Measurements from ENCODE around the gene ADCY4. TPM values are rescaled to one million over a fixed set of nuclear protein-coding genes. Genes with fewer than 3 reads are reported as not detected.

Gene ADCY4
- total and polyA plus RNA-seq, 2 of the 13 experiments (the other 11 are each of a cell fraction or from before 2014, with no cell fraction given), result 0.03 TPM; not detected in 1

DNA sequence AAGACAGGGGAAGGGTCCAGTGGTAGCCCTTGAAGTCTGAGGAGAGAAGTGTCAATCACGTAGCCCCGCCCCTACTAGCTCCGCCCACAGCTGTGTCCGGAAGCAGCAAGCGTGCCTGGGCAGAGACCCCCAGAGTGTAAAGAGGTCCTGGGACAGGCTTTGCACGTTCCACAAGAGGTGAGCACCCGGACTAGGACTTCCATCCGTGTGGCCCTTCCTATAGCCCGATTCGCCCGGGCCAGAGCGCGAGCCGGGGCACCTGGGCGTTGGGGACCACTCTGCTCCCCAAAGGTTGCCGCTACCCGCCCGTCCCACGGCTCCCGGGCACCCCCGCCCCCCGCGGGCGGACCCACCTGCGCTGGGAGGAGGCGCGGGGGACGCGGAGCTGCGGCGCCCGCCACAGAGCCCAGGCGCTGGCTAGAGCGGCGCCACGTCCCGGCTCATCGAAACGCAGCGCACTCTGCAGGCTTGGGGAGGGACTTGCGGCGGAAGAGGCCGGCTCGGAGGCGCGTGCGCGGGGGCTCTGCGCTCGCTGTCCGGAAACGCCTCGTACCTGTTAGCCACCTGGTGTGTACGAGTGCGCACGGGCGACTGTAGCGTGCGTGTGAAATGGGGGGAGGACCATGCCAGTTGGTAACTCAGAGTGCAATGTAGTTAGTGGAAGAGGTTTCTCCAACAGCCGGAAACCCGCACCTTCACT, 63.6 kb downstream of the ADCY4 start, which contains the start of gene RABGGTA (continued):
- TF ChIP-seq SMARCC2 (IDR thresholded peaks at IDR 0.05), result no peak
- TF ChIP-seq NCOA2 (CRISPR knock-in tag; IDR thresholded peaks at IDR 0.05), result peak; percentile 77
- TF ChIP-seq ZBTB49 (CRISPR knock-in tag; IDR thresholded peaks at IDR 0.05; ENCODE audit: borderline replicate concordance), result peak; percentile 52
- peak; percentile 94 for TF ChIP-seq KDM5A (IDR thresholded peaks at IDR 0.05; ENCODE audit: borderline replicate concordance, low read length)
- TF ChIP-seq AGO1 (IDR thresholded peaks at IDR 0.05; ENCODE audit: low read depth, low read length, poor library complexity, severe bottlenecking), result peak; percentile 84
- peak; percentile 99 for TF ChIP-seq PHF20 (CRISPR knock-in tag; IDR thresholded peaks at IDR 0.05)
- no peak; the same call in 1 of the 2 replicates for TF ChIP-seq AKNA (CRISPR knock-in tag; IDR thresholded peaks at IDR 0.05; ENCODE audit: borderline replicate concordance)
- no peak for TF ChIP-seq CHD4 (IDR thresholded peaks at IDR 0.05; ENCODE audit: borderline replicate concordance, low read length)
- peak; percentile 98 for TF ChIP-seq ZNF790 (CRISPR knock-in tag; IDR thresholded peaks at IDR 0.05; ENCODE audit: borderline replicate concordance)
- peak; percentile 95 for TF ChIP-seq ZNF251 (CRISPR knock-in tag; IDR thresholded peaks at IDR 0.05)
- TF ChIP-seq, protein P1, sequence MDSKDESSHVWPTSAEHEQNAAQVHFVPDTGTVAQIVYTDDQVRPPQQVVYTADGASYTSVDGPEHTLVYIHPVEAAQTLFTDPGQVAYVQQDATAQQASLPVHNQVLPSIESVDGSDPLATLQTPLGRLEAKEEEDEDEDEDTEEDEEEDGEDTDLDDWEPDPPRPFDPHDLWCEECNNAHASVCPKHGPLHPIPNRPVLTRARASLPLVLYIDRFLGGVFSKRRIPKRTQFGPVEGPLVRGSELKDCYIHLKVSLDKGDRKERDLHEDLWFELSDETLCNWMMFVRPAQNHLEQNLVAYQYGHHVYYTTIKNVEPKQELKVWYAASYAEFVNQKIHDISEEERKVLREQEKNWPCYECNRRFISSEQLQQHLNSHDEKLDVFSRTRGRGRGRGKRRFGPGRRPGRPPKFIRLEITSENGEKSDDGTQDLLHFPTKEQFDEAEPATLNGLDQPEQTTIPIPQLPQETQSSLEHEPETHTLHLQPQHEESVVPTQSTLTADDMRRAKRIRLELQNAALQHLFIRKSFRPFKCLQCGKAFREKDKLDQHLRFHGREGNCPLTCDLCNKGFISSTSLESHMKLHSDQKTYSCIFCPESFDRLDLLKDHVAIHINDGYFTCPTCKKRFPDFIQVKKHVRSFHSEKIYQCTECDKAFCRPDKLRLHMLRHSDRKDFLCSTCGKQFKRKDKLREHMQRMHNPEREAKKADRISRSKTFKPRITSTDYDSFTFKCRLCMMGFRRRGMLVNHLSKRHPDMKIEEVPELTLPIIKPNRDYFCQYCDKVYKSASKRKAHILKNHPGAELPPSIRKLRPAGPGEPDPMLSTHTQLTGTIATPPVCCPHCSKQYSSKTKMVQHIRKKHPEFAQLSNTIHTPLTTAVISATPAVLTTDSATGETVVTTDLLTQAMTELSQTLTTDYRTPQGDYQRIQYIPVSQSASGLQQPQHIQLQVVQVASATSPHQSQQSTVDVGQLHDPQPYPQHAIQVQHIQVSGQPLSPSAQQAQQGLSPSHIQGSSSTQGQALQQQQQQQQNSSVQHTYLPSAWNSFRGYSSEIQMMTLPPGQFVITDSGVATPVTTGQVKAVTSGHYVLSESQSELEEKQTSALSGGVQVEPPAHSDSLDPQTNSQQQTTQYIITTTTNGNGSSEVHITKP (CRISPR knock-in tag; IDR thresholded peaks at IDR 0.05; ENCODE audit: low read depth), result peak; percentile 93
- peak; percentile 98 for TF ChIP-seq ZNF138 (CRISPR knock-in tag; IDR thresholded peaks at IDR 0.05; ENCODE audit: low read depth)
- peak; percentile 99 for TF ChIP-seq ZNF34 (CRISPR knock-in tag; IDR thresholded peaks at IDR 0.05; ENCODE audit: borderline replicate concordance)
- peak; percentile 99 for TF ChIP-seq TRAFD1 (CRISPR knock-in tag; IDR thresholded peaks at IDR 0.05; ENCODE audit: borderline replicate concordance)
- TF ChIP-seq AHR (CRISPR knock-in tag; IDR thresholded peaks at IDR 0.05), result peak; percentile 99

Measured in HepG2 (cell line).